Stimulated activated CD8-positive, alpha-beta memory T cell treated with anti-CD3 and anti-CD28 coated beads, Interleukin-2, amount 100 ng/mL, for 1 hour (primary cell): ENCODE measurements around the gene ATG2A.
A peak's percentile ranks its signal among the peaks of the same experiment; 100 is the strongest.

ENCODE experiments used
- DNase-seq, 2 donors: peaks; one replicate each; pipeline ENCODE4 v3.0.0-alpha.2; 2020; ENCODE audit warnings: low read depth in 2 of 2

Gene ATG2A

DNA sequence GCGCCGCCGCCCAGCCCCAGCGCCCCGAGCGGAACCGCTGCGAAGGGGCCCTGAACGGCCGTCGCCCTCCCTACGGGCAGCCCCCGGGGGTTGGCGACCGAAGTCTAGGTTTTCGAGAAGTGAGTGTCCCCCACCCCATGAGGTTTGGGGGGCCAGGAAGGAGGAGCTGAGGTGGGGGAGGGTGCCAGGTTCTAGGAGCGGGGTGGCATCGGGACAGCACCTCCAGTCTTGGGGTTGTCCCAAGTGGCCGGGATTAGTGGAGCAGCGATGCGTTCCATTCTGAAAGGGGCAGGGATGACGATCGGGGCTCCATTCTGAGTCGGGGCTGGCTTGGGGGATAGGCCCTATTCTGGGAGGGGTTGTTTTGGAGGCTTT lies 7.9 kb upstream of the ATG2A start:
- no peak for DNase-seq

DNA sequence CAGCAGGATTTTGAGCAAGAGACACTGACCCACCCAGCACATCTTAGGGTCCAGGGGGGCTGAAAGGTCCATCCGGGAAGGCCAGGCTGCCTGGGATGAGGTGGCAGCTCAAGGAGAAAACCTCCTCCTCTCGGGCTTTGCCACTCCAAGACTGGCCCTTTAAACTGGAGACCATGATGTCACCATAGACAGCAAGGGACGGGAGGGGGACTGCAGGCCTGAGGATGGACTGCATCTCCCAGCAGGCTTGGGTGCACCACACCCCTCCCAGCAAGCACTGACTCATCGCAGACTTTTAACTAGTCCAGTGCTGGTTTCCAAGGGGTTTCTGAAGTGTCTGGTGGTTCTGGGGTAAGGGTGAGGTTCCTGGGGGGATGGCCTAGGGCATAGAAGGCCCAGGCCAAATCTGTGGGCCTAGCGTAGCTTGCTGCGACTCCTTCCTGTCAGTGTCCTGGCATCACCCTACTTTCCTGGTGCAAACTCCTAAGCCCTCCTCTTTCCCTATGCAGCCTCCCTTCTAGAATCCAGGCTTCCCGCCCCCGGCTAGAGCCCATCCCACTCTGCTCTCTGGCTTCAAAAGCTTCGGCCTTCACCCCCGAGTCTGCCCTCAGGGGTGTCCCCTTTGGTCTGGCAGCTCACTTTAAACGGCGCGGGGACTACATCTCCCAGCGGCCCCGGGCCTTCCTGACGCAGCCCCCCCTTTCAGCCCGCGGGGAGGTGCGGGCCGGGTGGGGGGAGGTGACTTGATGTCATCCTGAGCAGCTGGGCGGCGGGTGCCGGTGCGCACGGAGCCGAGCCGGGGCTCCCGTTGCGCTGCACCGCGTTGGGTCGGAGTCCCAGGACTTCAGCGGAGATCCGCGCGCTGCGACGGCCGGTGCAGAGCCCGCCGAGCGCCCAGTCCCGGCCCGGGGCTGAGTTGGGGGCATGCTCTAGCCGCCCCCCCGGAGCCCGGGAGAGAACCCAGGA lies 7.2 kb upstream of the ATG2A start, which contains the start of gene PPP2R5B:
TSS of gene PPP2R5B (plus strand) at position 746 of the 966 bp plus-strand sequence. CDS start 1,046 bp downstream, outside the sequence.
- DNase-seq = peak; percentile 71 to 83

DNA sequence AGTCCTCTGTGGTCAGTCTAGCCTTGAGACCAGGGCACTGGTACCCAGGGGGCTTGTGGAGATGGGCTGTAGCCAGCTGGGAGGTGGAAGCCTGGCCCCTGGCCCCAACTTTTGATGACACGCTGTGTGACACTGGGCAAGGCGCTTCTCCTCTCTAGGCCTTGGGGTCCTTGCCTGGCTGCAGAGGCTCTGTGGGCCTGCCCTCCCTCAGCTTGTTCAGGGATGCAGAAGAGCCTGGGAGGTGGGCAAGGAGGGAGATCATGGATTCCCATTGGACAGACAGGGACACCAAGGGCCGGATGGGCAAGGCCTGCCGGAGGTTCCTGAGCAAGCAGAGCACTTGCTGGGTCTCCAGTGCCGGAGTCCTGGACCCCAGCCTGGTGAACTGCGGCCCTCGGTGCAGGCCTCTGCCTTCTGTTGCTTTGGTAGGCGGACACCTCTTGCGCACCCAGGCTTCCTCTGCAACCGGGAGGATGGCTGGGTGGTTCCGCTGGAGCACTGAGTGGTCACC lies 6.2 kb upstream of the ATG2A start:
- no peak for DNase-seq

DNA sequence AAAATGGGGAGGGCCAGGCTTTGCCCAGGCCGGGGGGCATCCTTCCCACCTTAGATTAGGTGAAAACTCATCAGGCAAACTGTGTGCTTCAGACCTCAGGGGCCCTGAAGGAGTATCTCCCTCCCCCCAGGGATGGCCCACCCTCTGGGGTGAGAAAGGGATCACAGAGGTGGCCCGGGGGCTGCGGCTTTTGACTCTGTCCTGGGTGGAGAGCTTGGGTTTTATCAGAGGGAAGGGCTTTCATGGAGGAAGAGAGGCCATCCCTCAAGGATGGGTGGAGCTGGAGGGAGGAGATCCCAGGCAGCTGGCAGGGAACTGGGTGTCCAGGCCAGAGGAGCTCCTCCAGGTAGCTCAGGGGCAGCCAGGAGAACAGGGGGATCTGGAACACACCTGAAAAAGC lies 4.4 kb upstream of the ATG2A start:
- no peak for DNase-seq

DNA sequence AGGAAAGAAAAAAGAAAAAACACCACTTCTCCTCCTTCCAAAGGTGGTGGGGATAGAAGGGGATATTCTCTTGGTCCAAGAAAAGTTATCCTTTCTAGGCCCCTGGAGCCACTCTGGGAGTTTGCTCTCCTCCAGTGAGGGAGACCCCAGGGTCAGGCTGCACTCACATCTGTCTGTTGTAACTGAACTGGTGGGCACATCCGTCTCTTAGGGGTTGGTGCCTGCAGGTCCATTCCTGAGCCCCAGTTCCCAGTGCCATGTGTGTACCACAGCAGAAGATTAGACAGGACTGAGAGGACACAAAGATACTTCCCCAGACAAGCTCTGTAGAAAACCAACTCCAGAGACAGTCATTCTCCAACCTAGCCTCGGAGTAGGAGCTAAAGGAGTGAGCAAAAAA lies 3.1 kb upstream of the ATG2A start:
- no peak for DNase-seq

DNA sequence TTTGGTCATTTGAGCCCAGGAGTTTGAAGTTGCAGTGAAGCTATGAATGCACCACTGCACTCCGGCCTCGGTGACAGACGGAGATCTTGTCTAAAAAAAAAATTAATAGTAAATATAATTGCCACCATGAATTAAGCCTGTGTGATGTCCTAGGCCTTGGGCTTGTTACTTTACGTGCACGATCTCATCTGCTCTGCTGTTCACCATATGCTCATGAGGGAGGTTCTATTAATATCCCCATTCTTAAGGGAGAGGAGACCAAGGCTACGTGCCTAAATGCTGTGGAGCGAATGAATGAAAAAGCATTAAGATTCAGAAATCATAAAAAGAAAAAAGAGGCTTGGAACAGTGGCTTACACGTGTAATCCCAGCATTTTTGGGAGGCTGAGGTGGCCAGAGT lies 2.6 kb upstream of the ATG2A start:
- no peak for DNase-seq

DNA sequence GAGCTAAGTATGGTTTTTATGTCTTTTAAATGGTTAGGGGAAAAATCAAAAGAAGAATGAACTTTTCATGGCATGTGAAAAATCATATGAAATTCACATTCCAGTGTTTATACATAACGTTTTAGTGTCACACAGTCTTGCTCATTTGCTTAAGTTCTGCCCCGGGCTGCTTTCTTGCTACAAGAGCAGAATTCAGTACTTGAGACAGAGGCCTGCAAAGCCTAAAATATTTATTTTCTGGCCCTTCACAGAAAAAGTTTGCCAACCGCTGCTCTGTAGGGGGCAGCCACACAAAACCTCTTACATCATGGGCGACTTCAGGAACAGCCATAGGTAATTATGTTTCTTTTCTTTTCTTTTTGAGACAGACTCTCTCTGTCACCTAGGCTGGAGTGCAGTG lies 1.0 kb upstream of the ATG2A start:
- DNase-seq = no peak

DNA sequence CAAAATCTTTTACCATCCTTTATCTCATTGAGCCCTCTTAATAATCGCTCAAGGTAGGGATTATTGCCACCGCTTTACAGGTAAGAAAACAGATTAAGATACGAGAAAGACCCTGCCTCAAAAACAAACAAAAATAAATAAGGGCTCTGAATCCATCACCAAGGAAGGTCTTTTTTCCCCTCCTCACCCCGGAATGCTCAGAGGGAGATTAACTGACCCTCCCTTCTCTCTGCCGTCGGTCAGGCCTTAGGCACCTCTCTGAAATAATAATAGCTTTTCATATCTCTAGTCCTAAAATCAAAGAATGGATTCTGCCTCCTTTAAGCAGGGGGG lies 620 bp upstream of the ATG2A start:
- no peak for DNase-seq

DNA sequence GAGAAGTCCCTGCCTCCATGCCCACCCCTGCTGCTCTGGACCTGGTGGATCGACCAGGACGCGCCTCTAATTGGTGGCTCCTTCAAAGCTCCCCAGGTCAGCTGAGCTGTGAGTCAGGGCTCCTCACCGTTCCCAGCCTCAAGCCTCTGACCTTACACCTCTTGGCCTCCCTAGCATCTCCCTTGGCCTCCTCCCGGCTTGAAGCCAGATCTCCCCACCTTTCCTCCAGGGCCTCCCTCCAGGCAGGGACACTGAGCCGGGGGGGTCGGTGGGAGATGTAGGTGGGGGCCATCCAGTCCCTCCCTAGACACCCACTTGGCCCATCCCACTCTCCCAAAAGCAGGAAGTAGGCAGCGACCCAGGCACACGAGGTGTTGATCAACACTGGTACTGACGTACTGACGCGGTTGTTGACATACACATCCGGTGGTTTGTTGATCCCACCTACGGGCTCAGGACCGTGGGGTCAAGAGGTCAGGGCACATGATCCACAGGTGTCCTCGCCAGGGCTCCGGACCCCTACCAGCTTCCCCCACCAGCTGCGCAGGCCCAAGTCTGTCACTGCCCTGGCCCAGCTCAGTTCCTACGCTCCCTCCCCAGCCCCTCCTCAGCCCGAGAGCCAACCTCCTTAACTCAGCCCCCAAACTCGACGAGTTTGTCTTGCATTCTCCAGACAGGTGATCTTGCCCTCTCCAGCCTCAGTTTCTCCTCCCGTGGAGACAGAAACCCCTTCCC lies 802 bp downstream of the ATG2A start:
- peak; percentile 12 to 17 for DNase-seq

DNA sequence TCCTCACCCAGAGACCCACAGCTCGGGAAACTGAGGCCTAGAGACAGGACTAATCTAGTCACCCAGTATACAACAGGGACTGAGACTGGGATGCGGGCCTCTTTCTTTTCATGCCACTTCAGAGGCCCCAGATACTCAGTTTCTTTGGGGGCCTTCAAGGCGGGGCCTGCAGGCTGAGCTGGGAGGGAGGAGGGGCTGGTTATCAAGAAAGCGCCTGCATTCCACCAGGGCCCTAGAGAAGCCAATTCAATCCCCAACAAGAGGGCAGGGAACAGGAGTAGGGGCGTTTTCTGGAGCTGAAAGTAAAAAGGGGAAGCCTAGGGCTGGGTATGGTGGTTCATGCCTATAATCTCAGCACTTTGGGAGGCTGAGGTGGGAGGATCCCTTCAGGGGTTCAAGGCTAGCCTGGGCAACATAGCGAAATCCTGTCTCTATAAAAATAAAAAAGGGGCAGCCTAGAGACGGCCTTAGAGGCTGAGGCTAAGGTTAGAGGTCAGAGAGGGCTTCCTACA lies 1.6 kb downstream of the ATG2A start:
- DNase-seq = no peak

DNA sequence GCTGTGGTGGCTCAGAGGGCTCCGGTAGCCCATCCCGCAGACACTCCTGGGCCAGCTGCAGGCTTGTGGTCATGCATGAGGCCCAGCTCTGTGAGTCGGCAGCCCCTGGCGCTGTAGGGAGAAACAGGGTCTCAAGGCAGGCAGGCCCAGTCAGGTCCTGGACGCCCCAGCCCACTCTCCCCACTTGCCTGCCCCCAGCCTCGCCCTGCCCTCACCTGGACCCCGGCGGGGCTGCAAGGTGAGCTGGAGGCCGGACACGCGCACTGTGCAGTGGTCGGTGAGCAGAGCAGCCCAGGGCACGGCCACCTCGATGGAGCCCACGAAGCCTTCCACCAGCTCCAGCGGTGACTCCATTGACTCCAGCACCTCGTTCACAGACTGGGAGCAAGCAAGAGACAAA lies 2.9 kb downstream of the ATG2A start:
- DNase-seq = no peak

DNA sequence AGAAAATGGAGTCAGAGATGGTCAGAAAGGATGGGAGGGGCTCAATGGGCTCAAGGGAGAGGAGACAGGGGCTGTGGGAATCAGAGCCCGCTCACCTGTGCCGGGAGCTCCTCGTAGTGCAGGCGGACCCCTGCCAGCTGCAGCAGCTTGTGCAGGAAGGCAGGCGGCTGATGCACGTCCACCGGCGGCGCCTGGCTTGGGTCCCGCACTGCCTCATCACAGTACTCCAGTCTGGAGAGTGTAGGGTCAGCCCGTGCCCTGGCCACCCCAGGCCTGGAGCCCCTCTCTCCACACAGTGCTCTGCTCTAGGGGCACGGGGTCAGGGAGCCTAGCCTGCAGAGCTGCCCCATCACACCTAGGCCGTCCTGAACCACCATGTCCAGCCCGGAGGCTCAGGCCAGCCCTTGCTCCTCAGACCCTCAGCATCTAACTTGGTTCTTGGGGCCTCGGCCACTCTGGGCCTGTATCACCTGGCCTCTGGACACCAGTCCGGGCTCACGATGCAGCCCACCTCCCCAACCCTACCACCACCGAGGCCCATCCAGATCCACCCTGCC lies 3.8 kb downstream of the ATG2A start:
- DNase-seq = no peak

DNA sequence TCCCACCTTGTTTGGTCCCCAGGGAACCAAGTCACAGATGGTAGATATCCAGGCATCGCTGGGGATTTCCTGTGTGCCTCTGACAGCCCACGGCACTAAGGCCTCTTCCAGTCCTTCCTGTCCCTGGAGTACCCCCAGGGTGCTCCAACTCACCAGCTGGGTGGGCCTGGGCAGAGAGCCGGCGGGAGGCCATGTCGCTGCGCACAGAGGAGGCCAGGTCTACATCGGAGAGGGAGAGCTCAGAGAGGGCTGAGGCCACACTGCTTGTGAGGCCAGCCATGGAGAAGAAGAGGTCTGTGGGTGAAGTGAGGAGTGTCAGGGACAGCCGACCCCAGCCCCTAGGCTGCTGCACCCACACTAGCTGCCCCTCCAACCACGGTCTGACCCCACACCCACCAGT lies 5.3 kb downstream of the ATG2A start:
- no peak for DNase-seq

DNA sequence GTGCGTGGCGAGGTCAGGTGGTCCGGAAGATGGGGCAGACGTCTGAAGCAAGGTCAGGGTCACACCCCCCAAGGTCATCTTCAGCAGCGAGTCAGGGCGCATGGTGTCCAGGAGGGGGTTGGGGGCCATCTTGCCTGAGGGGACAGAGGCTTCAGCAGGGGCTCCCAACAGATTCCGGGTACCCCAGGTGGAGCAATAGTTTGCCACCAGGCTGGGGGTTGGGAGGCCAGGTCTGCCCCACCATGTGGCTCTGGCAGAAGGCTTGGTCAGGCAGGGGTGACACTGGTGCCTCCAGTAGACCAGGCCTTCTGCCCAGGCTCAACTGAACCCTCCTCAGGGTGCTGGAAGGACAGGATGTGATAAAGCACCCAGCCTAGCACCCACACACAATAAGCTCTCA lies 5.9 kb downstream of the ATG2A start:
- DNase-seq = no peak

DNA sequence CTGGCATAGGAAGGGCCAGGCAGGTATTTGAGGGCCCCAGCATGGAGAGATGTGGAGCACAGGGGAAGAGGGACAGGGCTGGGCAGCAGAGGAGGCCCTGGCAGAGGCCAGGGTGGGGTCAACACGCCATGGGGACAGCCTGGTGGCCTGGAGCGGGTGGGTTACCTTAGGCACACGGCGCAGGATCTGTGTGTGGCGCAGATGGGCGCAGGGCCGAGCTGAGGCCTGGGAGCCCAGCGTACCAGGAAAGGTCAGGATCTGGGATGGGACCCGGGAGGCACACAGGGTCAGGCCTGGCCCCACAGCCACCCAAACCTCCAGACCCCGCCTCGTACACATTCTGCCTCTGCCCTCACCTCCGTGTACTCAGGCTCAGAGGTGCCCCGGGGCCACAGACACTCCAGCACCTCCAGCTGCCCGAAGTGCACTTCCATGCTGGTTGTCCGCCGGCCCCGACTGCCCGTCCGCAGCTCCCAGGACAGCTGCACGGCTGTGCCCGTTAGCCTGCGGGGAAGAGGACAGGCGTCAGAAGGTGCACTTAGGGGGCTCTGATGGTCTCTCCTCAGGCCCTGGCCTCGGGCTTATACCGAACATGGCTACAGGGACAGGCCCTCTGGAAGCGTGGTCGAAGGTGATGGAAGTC lies 6.4 kb downstream of the ATG2A start:
- DNase-seq = no peak

DNA sequence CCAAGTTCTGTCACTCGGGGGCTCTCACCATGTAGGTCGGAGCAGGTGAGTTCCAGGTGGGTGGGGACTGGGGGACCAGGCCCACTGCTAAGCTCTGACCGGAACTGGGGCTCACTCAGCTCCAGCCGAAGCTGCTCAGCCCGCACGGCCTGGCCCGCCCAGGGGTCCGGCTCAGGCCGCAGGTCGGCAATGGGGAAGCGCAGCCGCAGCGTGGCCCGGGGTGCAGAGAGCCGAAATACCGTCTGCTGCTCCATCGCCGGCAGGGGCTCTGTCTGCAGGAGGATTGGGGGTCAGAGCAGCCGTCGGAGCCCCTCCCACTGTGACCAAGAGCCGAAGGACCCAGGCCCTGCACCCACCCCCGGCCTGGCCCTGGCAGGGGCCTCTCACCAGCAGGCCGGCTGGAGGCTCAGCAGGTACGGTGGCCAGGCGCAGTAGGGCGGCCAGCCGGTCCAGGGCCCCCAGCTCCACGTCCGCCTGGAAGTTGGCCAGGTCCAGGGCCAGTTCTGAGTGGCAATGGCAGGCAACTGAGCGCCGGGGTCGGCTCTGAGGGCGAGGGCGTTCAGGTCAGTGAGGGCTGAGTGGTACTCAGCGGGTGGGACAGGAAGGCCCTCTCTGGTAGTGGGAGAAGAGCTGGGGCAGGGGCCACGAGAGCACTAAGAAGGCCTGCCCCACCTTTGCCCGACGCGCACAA lies 7.2 kb downstream of the ATG2A start:
- no peak for DNase-seq

DNA sequence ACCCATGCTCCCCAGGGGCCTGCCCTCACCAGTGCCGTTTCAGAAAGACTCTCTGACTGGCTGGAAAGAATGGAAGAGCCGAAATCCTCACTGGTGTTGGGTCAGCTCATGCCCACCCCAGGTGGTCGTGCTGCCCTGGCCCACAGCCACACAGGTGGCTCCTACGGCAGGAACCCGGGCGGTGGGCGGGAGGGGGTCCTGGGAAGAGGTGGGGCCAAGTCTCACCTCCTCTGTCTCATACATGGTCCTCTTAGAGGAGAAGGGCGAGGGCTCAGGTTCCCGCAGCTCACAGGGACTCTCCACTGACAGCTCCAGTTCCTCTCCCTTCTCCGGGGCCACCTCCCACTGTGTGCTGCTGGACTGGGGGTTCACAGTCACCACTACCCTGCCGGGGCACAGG lies 8.2 kb downstream of the ATG2A start:
- no peak for DNase-seq

DNA sequence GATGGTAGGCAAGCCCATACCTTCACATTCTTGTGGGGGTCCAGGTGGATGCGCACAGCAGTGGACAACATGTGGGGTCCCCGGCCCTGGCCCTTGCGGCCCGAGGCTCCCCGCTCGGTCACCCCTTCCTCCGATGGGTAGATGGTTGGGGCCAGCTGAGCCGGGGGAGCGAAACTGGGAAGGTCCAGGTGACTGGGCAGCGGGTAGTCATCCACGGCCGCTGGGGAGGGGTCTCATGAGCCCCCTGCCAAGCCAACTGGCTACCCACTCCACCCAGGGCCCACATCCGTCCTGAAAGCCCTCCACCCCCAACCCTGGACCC lies 10.7 kb downstream of the ATG2A start:
- no peak for DNase-seq

DNA sequence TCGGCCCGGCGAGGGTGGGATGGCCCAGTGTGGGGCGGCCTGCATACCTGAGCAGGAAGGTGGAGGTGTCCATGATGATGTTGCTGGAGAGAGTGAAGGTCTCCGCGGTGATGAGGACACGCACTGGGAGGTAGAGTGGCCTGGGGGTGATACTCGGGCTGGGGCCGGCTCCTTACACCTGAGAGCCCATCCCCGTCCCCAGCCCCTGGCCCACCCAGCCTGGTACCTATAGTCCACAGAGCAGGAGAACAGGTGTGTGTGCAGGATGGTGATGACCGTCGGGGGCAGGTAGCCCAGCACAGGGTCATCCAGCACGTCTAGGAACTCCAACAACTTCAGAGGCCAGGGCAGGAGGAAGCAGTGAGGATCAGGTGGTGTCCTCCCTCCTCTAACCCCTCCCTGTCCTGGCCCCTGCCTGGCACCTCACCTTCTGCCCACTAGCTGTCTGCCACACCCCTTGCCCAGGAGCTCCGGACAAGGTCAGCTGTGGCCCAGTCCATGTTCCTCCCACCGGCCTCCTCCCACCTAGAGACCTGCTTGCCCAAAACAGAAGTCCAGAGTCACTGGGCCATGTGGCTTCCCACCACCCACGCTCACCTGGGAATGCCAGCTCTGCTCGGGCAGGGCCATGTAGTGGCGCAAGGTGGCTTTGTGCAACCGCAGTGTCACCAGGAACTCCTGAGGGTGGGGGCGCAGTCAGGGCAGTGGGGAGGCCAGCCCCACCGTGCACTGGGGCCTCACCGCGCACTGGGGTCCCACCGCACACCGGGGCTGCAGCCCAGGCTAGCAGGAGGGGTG lies 11.3 kb downstream of the ATG2A start:
- DNase-seq = no peak

DNA sequence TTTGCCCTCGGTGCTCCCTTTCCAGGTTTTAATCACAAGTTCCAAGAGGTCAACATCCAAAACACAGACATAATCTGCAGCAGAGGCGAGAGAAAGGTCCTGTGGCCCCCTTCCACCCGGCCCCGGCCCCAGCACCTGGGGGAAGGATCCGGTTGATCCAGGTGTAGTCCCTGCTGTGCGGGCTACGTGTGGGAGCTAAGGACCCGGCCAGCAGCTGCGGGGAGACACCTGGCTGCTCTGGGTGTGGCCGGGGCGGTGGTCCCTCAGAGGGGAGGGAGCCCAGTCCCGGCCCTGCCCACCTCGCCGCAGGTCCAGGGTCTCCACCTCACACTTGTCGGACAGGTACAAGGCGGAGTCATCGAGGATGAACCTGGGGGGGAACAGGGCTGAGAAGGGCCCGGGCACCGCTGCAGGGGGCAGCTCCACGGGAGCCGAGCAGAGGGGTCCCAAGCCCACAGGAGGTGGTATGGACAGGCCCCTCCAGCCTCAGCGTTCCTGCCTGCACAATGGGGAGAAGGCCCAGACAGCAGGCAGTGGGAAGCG lies 13.6 kb downstream of the ATG2A start:
- DNase-seq = no peak
